ENCODE data around the gene ASCC1. TPM values are rescaled to one million over a fixed set of nuclear protein-coding genes. Genes with fewer than 3 reads are reported as not detected.

Gene ASCC1
- total and polyA plus RNA-seq, 8 donors, result 5.4 to 26.0 (median 16.0) TPM

GRCh38 chr10:72134785-72135767 lies 81.0 kb downstream of the ASCC1 start:
- WGBS, 2 donors, result 84 to 91% methylated on average over 10 of the region's 10 CpGs
- Histone ChIP-seq H3K9me3 (no peaks in the 10 kb centered on the region), H3K27me3 (no peaks in the 10 kb centered on the region), H3K36me3 (no peaks in the 10 kb centered on the region), H3K27ac (no peak overlapping the region), H3K4me3 (no peak overlapping the region), H3K4me1 (no peaks in the 10 kb centered on the region)
- intact Hi-C loops (cut with DNase I), result loop anchor here in 1 of 3 donors (10.0 kb wide), 1 partner anchor 80 kb away; the partner anchor contains the start of genes ANAPC16 and ASCC1
- FAIRE-seq (no peak), ATAC-seq (no peak), DNase-seq (no peak)
- no peak for TF ChIP-seq CTCF (IDR thresholded peaks at IDR 0.05)

DNA sequence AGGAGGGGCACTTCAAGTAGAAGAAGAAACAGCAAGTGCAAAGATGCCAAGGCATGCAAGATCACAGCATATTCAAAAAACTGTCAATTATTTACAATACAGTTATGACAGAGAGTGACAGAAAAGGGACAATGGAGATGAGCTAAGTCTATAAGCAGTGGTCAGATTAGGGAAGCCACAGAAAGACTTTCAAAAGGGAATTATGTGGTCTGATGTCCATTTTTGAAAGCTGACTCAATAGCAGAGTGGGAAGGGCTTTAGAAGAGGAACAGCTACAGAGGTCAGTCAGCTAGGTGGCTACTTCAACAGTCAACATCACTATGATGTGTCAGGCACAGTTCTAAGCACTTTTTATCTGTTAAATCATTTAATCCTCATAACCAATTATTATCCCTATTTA lies 82.6 kb downstream of the ASCC1 start:
- FAIRE-seq, result no peak
- H3K4me1 ChIP-seq, result no peaks in the 10 kb centered on the region
- no peaks in the 10 kb centered on the region for H3K9me3 ChIP-seq
- H3K27ac ChIP-seq, result no peak overlapping the region
- no peak for DNase-seq
- TF ChIP-seq CTCF (IDR thresholded peaks at IDR 0.05), result no peak
- no peaks in the 10 kb centered on the region for H3K27me3 ChIP-seq
- ATAC-seq, result peak in 2 of 4 donors; percentile 59 to 74
- intact Hi-C loops (cut with DNase I), result loop anchor here in 1 of 3 donors (10.0 kb wide), 1 partner anchor 81 kb away; the partner anchor contains the start of genes ANAPC16 and ASCC1
- H3K36me3 ChIP-seq, result no peaks in the 10 kb centered on the region
- no peak overlapping the region for H3K4me3 ChIP-seq

DNA sequence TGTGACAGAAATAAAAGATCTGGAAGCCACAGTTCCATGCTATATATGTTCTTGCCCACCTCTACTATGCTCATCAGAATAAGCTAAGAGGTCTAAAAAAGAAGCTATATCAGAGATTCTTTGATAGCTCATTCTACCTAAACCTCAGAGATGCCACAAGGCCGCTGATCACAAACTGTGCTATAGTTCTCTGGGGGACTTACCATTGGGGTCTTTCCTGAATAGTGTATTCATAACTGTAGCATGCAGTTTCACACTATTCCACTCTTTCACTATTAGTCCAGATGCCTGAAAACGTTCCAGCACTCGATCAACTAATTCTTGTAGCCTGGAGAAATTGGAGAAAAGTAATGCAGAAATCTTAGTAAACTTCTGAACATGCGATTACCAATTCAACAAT lies 83.2 kb downstream of the ASCC1 start:
- H3K4me1 ChIP-seq, result no peaks in the 10 kb centered on the region
- WGBS, 2 donors, result 86 to 91% methylated on average over 4 of the region's 4 CpGs
- no peaks in the 10 kb centered on the region for H3K27me3 ChIP-seq
- no peaks in the 10 kb centered on the region for H3K36me3 ChIP-seq
- FAIRE-seq (no peak), DNase-seq (no peak), ATAC-seq (no peak)
- intact Hi-C loops (cut with DNase I), result loop anchor here in 1 of 3 donors (10.0 kb wide), 1 partner anchor 82 kb away; the partner anchor contains the start of genes ANAPC16 and ASCC1
- no peak for TF ChIP-seq CTCF (IDR thresholded peaks at IDR 0.05)
- H3K27ac ChIP-seq, result no peak overlapping the region
- no peak overlapping the region for H3K4me3 ChIP-seq
- H3K9me3 ChIP-seq, result no peaks in the 10 kb centered on the region

- Histone ChIP-seq H3K27me3 (no peaks in the 10 kb centered on the region), H3K36me3 (no peaks in the 10 kb centered on the region), H3K27ac (no peak overlapping the region), H3K4me1 (no peaks in the 10 kb centered on the region), H3K4me3 (no peak overlapping the region), H3K9me3 (no peaks in the 10 kb centered on the region)
- no peak for DNase-seq
- no peak for FAIRE-seq
- intact Hi-C loops (cut with DNase I), result loop anchor here in 1 of 3 donors (5.0 kb wide), 1 partner anchor 210 kb away; no protein-coding TSS in a partner anchor
- TF ChIP-seq CTCF (IDR thresholded peaks at IDR 0.05), result no peak
- WGBS, 2 donors, result 93 to 97% methylated on average over 2 of the region's 2 CpGs
- ATAC-seq, result no peak
Observed at GRCh38 chr10:72127571-72127970, 88.5 kb downstream of the ASCC1 start.

DNA sequence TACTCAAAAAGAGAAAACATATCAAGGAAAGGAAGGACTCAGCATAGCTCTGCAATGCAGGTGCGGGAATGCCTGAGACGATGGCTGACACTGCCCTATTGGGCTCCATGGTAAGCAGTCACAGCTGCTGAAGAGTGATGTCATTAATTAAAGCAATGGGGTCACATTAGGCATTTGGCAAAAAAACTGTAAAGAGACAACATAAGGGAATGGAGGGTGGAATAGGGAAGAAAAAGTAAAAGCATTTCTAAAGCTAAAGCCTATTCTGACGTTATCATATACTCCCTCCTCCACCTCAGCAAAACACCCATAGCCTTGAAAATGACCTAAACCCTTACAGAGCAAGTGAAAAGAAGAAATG lies 89.2 kb downstream of the ASCC1 start:
- Histone ChIP-seq H3K36me3 (no peaks in the 10 kb centered on the region), H3K9me3 (no peaks in the 10 kb centered on the region), H3K4me1 (no peaks in the 10 kb centered on the region), H3K27me3 (no peaks in the 10 kb centered on the region), H3K4me3 (no peak overlapping the region), H3K27ac (no peak overlapping the region)
- DNase-seq, result no peak
- intact Hi-C loops (cut with DNase I), result loop anchor here in 1 of 3 donors (5.0 kb wide), 1 partner anchor 210 kb away; no protein-coding TSS in a partner anchor
- WGBS, 2 donors, result 98% methylated on average over 3 of the region's 3 CpGs
- no peak for TF ChIP-seq CTCF (IDR thresholded peaks at IDR 0.05)
- no peak for FAIRE-seq
- ATAC-seq, result no peak

Data from pancreas (tissue), 10 donors.